ENCODE results near the gene INS.

- TF ChIP-seq CTCF (IDR thresholded peaks at IDR 0.05; ENCODE audit: low read depth, low read length, missing input control) (no peak), RAD21 (IDR thresholded peaks at IDR 0.05) (no peak), YY1 (IDR thresholded peaks at IDR 0.05) (no peak), JUND (IDR thresholded peaks at IDR 0.05) (no peak), ATF3 (IDR thresholded peaks at IDR 0.05) (no peak), TAF1 (conservative IDR thresholded peaks at IDR 0.05) (no peak), MAX (IDR thresholded peaks at IDR 0.05) (no peak), SP1 (IDR thresholded peaks at IDR 0.05) (no peak), NR2F2 (IDR thresholded peaks at IDR 0.05) (no peak), HNF4A (conservative IDR thresholded peaks at IDR 0.05) (no peak), HNF4G (IDR thresholded peaks at IDR 0.05) (no peak), EGR1 (IDR thresholded peaks at IDR 0.05; ENCODE audit: low read depth in 2 of 2) (no peak)
Measured at GRCh38 chr11:2163428-2163978, 2.5 kb upstream of the INS start.

Data from liver (tissue), 3 donors.